HEK293 (cell line): ENCODE measurements around the gene DCBLD2.

ENCODE experiments used
- CTCF ChIA-PET: fragments of 350-600 bp; formaldehyde crosslinking; extraction: SDS; loops from one replicate; lab custom pipeline; 2021; ENCODE audit warnings: antibody characterized with exemption; lab: Yijun Ruan, JAX
- POLR2A ChIA-PET: fragments of 300-600 bp; formaldehyde crosslinking; extraction: SDS; loops from one replicate; lab custom pipeline; 2020; ENCODE audit warnings: antibody characterized with exemption, inconsistent platforms; lab: Yijun Ruan, JAX
- H3K27ac ChIP-seq: fragments of 200-500 bp; sonication (Bioruptor generic); 2 replicates; pipeline ENCODE4 v1.5.1; 2014; ENCODE audit warnings: low read depth, low read length, control low read depth, inconsistent platforms; ENCODE audit errors: extremely low read depth
- H3K36me3 ChIP-seq, 2 experiments: fragments of 200-500 bp in 1 of 2; sonication (Bioruptor generic) in 1 of 2; 1 replicate in 1 of 2; 2 replicates in 1 of 2; pipeline ENCODE4 v1.5.1; 2014 to 2017; ENCODE audit warnings: inconsistent platforms in 2 of 2, low read length in 2 of 2; ENCODE audit not compliant: control insufficient read depth in 2 of 2, insufficient read depth in 1 of 2
- H3K4me1 ChIP-seq: fragments of 200-500 bp; sonication (Bioruptor generic); 2 replicates; pipeline ENCODE4 v1.5.1; 2014; ENCODE audit warnings: mild to moderate bottlenecking, low read length, inconsistent platforms; ENCODE audit not compliant: control insufficient read depth, insufficient read depth
- H3K4me3 ChIP-seq: 2 replicates; pipeline ENCODE4 v1.5.1; 2011; ENCODE audit warnings: low read depth, mild to moderate bottlenecking, control low read depth, low read length, moderate library complexity
- H3K9me3 ChIP-seq: fragments of 200-500 bp; sonication (Bioruptor generic); 2 replicates; pipeline ENCODE4 v1.5.1; 2014; ENCODE audit warnings: low read depth, low read length, inconsistent platforms; ENCODE audit not compliant: control insufficient read depth, insufficient read depth
- HOXC10 ChIP-seq: sonication (generic); formaldehyde crosslinking; IDR thresholded peaks from 2 replicates; pipeline ENCODE4 v1.8.1; 2023; ENCODE audit warnings: mild to moderate bottlenecking, missing genetic modification reagents
- INSM2 ChIP-seq: fragments of 450-650 bp; formaldehyde crosslinking; IDR thresholded peaks from 2 replicates; pipeline ENCODE4 v1.5.1; 2016; ENCODE audit warnings: missing biosample characterization, missing genetic modification characterization
- KLF10 ChIP-seq: fragments of 450-650 bp; IDR thresholded peaks from 2 replicates; pipeline ENCODE4 v1.5.1; 2018; ENCODE audit warnings: missing biosample characterization, mild to moderate bottlenecking, missing genetic modification characterization
- SP7 ChIP-seq: fragments of 450-650 bp; formaldehyde crosslinking; IDR thresholded peaks from 2 replicates; pipeline ENCODE4 v1.5.1; 2016; ENCODE audit warnings: missing biosample characterization, missing genetic modification characterization
- TSHZ1 ChIP-seq: fragments of 450-650 bp; formaldehyde crosslinking; IDR thresholded peaks from 2 replicates; pipeline ENCODE4 v1.5.1; 2016; ENCODE audit warnings: missing biosample characterization, missing genetic modification characterization, borderline replicate concordance
- ZBTB7A ChIP-seq: fragments of 450-650 bp; formaldehyde crosslinking; IDR thresholded peaks from 2 replicates; pipeline ENCODE4 v1.5.1; 2016; ENCODE audit warnings: low read depth, missing biosample characterization, missing genetic modification characterization
- ZNF223 ChIP-seq: fragments of 450-650 bp; formaldehyde crosslinking; IDR thresholded peaks from 2 replicates; pipeline ENCODE4 v1.5.1; 2016; ENCODE audit warnings: missing biosample characterization, missing genetic modification characterization
- ZNF23 ChIP-seq: fragments of 450-650 bp; formaldehyde crosslinking; IDR thresholded peaks from 2 replicates; pipeline ENCODE4 v1.5.1; 2016; ENCODE audit warnings: missing biosample characterization, missing genetic modification characterization, borderline replicate concordance
- ZNF248 ChIP-seq: fragments of 450-650 bp; formaldehyde crosslinking; IDR thresholded peaks from 2 replicates; pipeline ENCODE4 v1.5.1; 2017; ENCODE audit warnings: missing biosample characterization, missing genetic modification characterization
- ZNF274 ChIP-seq, 2 experiments: fragments of 200-500 bp in 1 of 2; fragments of 450-650 bp in 1 of 2; sonication (Bioruptor generic) in 1 of 2; formaldehyde crosslinking in 1 of 2; IDR thresholded peaks; 2 replicates each; pipeline versions ENCODE4 v1.5.1 to v1.6.1; 2014 to 2016; ENCODE audit warnings: borderline replicate concordance in 1 of 2, inconsistent platforms in 1 of 2, low read length in 1 of 2, missing biosample characterization in 1 of 2, missing genetic modification characterization in 1 of 2
- ZNF473 ChIP-seq: fragments of 450-650 bp; formaldehyde crosslinking; IDR thresholded peaks from 2 replicates; pipeline ENCODE4 v1.5.1; 2017; ENCODE audit warnings: missing biosample characterization, missing genetic modification characterization
- ZNF555 ChIP-seq: fragments of 450-650 bp; formaldehyde crosslinking; conservative IDR thresholded peaks from 2 replicates; pipeline ENCODE4 v1.5.1; 2017; ENCODE audit warnings: missing biosample characterization, mild to moderate bottlenecking, missing genetic modification characterization, inconsistent platforms
- ZNF701 ChIP-seq: fragments of 450-650 bp; formaldehyde crosslinking; IDR thresholded peaks from 2 replicates; pipeline ENCODE4 v1.5.1; 2016; ENCODE audit warnings: missing biosample characterization, missing genetic modification characterization
- ZNF76 ChIP-seq: fragments of 450-650 bp; formaldehyde crosslinking; IDR thresholded peaks from 2 replicates; pipeline ENCODE4; 2016; ENCODE audit warnings: low read depth, missing biosample characterization, missing genetic modification characterization, borderline replicate concordance
- TF ChIP-seq, protein P1 (sequence below): fragments of 450-650 bp; formaldehyde crosslinking; IDR thresholded peaks from 2 replicates; pipeline ENCODE4 v1.5.1; 2016; ENCODE audit warnings: missing biosample characterization, missing genetic modification characterization, low read depth
- TF ChIP-seq, protein P2 (sequence below): fragments of 450-650 bp; formaldehyde crosslinking; IDR thresholded peaks from 2 replicates; pipeline ENCODE4 v1.5.1; 2016; ENCODE audit warnings: missing biosample characterization, missing genetic modification characterization
- TF ChIP-seq, protein P3 (sequence below): fragments of 450-650 bp; formaldehyde crosslinking; IDR thresholded peaks from 2 replicates; pipeline ENCODE4 v1.5.1; 2016; ENCODE audit warnings: missing biosample characterization, missing genetic modification characterization
- TF ChIP-seq, protein P4 (sequence below): fragments of 450-650 bp; formaldehyde crosslinking; IDR thresholded peaks from 2 replicates; pipeline ENCODE4 v1.5.1; 2016; ENCODE audit warnings: missing biosample characterization, missing genetic modification characterization

The DCBLD2 gene

DNA sequence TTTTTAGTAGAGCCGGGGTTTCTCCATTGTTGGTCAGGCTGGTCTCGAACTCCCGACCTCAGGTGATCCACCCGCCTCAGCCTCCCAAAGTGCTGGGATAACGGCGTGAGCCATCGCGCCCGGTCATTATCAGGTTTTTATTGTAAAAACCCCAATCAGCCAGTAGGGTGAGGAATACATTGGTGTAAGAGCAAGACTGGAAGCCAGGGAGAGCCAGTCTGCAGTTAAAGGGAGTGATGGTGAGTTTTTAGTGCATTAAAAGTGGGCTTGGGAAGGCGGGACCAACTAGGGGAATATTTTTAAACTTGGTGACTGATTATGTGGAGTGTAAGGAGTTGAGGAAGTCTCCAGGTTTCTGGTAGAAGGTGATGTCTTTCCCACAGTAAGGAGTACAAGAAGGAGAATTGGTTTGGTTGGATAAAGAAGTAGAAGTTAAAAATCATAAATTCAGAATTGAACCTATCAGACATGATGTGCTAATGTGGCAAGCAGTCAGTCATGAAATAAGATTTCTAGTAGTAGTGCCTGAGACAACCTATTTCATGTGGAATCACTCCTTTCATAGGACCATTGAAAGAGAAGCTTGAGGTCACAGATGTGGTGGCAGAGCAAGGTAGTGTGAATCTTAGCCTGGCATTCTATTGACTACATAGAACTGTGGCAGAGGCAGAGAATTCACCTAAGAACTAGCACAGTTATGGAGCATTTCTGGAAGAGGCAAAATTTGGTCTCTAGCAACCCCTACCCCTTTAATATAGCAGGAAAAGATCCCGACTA is 2.4 kb upstream of the DCBLD2 start:
- Histone ChIP-seq H3K9me3 (no peaks in the 10 kb centered on the region), H3K27ac (no peak overlapping the region), H3K4me3 (no peak overlapping the region), H3K4me1 (no peaks in the 10 kb centered on the region), H3K36me3 (no peaks in the 10 kb centered on the region)
- TF ChIP-seq INSM2 (tag by site-specific recombination) (no peak), ZNF274 (IDR thresholded peaks at IDR 0.05; ENCODE audit: low read length) (no peak), ZNF274 (tag by site-specific recombination; IDR thresholded peaks at IDR 0.05; ENCODE audit: borderline replicate concordance) (no peak)
- TF ChIP-seq, protein P1, sequence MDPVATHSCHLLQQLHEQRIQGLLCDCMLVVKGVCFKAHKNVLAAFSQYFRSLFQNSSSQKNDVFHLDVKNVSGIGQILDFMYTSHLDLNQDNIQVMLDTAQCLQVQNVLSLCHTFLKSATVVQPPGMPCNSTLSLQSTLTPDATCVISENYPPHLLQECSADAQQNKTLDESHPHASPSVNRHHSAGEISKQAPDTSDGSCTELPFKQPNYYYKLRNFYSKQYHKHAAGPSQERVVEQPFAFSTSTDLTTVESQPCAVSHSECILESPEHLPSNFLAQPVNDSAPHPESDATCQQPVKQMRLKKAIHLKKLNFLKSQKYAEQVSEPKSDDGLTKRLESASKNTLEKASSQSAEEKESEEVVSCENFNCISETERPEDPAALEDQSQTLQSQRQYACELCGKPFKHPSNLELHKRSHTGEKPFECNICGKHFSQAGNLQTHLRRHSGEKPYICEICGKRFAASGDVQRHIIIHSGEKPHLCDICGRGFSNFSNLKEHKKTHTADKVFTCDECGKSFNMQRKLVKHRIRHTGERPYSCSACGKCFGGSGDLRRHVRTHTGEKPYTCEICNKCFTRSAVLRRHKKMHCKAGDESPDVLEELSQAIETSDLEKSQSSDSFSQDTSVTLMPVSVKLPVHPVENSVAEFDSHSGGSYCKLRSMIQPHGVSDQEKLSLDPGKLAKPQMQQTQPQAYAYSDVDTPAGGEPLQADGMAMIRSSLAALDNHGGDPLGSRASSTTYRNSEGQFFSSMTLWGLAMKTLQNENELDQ (tag by site-specific recombination): no peak
- TF ChIP-seq, protein P2, sequence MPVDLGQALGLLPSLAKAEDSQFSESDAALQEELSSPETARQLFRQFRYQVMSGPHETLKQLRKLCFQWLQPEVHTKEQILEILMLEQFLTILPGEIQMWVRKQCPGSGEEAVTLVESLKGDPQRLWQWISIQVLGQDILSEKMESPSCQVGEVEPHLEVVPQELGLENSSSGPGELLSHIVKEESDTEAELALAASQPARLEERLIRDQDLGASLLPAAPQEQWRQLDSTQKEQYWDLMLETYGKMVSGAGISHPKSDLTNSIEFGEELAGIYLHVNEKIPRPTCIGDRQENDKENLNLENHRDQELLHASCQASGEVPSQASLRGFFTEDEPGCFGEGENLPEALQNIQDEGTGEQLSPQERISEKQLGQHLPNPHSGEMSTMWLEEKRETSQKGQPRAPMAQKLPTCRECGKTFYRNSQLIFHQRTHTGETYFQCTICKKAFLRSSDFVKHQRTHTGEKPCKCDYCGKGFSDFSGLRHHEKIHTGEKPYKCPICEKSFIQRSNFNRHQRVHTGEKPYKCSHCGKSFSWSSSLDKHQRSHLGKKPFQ (tag by site-specific recombination): no peak
- CTCF ChIA-PET: no interaction called here
- POLR2A ChIA-PET: no interaction called here

DNA sequence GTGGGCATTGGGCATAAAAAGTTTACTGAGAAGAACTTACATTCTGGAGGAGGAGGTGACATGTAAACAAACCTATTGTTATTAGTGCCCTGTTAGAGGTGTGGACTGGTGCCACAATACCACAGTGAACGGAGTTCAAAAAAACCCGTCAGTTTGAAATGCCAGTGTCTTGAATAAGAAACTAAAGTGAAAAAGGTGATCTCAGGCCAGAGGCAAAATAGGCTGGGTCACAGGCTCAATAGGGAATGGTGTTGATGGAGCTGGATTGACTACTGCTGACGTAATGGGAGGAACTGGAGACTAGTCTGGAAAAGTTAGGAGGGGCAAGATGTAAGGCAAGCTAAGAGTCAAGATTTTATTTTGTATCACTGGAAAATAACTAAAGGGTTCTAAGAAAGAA is 1.6 kb upstream of the DCBLD2 start:
- H3K4me3 ChIP-seq: no peak overlapping the region
- no peaks in the 10 kb centered on the region for H3K4me1 ChIP-seq
- ChIA-PET POLR2A (no interaction called here), CTCF (no interaction called here)
- H3K36me3 ChIP-seq: no peaks in the 10 kb centered on the region
- H3K27ac ChIP-seq: no peak overlapping the region
- no peaks in the 10 kb centered on the region for H3K9me3 ChIP-seq
- TF ChIP-seq, protein P3, sequence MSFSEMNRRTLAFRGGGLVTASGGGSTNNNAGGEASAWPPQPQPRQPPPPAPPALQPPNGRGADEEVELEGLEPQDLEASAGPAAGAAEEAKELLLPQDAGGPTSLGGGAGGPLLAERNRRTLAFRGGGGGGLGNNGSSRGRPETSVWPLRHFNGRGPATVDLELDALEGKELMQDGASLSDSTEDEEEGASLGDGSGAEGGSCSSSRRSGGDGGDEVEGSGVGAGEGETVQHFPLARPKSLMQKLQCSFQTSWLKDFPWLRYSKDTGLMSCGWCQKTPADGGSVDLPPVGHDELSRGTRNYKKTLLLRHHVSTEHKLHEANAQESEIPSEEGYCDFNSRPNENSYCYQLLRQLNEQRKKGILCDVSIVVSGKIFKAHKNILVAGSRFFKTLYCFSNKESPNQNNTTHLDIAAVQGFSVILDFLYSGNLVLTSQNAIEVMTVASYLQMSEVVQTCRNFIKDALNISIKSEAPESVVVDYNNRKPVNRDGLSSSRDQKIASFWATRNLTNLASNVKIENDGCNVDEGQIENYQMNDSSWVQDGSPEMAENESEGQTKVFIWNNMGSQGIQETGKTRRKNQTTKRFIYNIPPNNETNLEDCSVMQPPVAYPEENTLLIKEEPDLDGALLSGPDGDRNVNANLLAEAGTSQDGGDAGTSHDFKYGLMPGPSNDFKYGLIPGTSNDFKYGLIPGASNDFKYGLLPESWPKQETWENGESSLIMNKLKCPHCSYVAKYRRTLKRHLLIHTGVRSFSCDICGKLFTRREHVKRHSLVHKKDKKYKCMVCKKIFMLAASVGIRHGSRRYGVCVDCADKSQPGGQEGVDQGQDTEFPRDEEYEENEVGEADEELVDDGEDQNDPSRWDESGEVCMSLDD: no peak
- no peak for TF ChIP-seq ZNF701
- no peak for TF ChIP-seq KLF10 (tag by site-specific recombination)
- TF ChIP-seq ZNF473 (tag by site-specific recombination): no peak
- no peak for TF ChIP-seq TSHZ1 (tag by site-specific recombination)
- TF ChIP-seq, protein P2 (tag by site-specific recombination): no peak
- TF ChIP-seq, protein P4, sequence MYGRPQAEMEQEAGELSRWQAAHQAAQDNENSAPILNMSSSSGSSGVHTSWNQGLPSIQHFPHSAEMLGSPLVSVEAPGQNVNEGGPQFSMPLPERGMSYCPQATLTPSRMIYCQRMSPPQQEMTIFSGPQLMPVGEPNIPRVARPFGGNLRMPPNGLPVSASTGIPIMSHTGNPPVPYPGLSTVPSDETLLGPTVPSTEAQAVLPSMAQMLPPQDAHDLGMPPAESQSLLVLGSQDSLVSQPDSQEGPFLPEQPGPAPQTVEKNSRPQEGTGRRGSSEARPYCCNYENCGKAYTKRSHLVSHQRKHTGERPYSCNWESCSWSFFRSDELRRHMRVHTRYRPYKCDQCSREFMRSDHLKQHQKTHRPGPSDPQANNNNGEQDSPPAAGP (tag by site-specific recombination): no peak
- no peak for TF ChIP-seq ZNF23 (tag by site-specific recombination)
- TF ChIP-seq ZNF555: no peak
- no peak for TF ChIP-seq ZNF76
- TF ChIP-seq HOXC10 (CRISPR knock-in tag): no peak
- TF ChIP-seq SP7: no peak
- TF ChIP-seq ZNF248: no peak
- TF ChIP-seq ZBTB7A: no peak
- TF ChIP-seq ZNF223: no peak
